Esophagus squamous epithelium (tissue), 5 donors: ENCODE measurements around the gene RPL26. TPM values are rescaled to one million over a fixed set of nuclear protein-coding genes. Genes with fewer than 3 reads are reported as not detected.
A peak's percentile ranks its signal among the peaks of the same experiment; 100 is the strongest.

Source experiments
- DNase-seq: peaks from one replicate; lab custom pipeline; 2025; lab: John Stamatoyannopoulos, UW
- H3K27ac ChIP-seq, 4 donors: fragments of 200-600 bp; sonication (generic); one replicate each; pipeline ENCODE4 v1.5.1; 2016 to 2019; ENCODE audit warnings: mild to moderate bottlenecking in 1 of 4
- H3K27me3 ChIP-seq, 4 donors: fragments of 200-600 bp; sonication (generic); 1 replicate in 3 of 4; 2 replicates in 1 of 4; pipeline versions ENCODE4 v1.5.1 to v1.6.0; 2017 to 2021; ENCODE audit warnings: antibody characterized with exemption in 1 of 4
- H3K36me3 ChIP-seq, 3 donors: fragments of 200-600 bp; sonication (generic); one replicate each; pipeline ENCODE4 v1.5.1; 2016 to 2019
- H3K4me1 ChIP-seq, 3 donors: fragments of 200-600 bp; sonication (generic); one replicate each; pipeline ENCODE4 v1.5.1; 2017 to 2019
- H3K4me3 ChIP-seq, 4 donors: fragments of 200-600 bp; sonication (generic); 1 replicate in 3 of 4; 2 replicates in 1 of 4; pipeline ENCODE4 v1.5.1; 2016 to 2019; ENCODE audit warnings: mild to moderate bottlenecking in 2 of 4, moderate library complexity in 1 of 4
- H3K9me3 ChIP-seq, 3 donors: fragments of 200-600 bp; sonication (generic); one replicate each; pipeline ENCODE4 v1.5.1; 2016 to 2019
- CTCF ChIP-seq, 6 experiments: fragments of 450-650 bp in 4 of 6; fragments of 200-600 bp in 2 of 6; sonication (generic) in 2 of 6; IDR thresholded peaks; one replicate each; pipeline ENCODE4 v1.5.1; 2016 to 2019; ENCODE audit warnings: antibody characterized with exemption in 6 of 6, mild to moderate bottlenecking in 4 of 6, moderate library complexity in 4 of 6
- POLR2A ChIP-seq, 4 donors: fragments of 450-650 bp; IDR thresholded peaks; one replicate each; pipeline ENCODE4 v1.6.1; 2017; ENCODE audit warnings: antibody characterized with exemption in 4 of 4, mild to moderate bottlenecking in 4 of 4, moderate library complexity in 3 of 4
- WGBS, 2 donors: methylation state at CpG; one replicate each; pipeline ENCODE4 v1.1.5; 2018; 5-methylcytosine and 5-hydroxymethylcytosine counted together
- intact Hi-C: fragments of 100-400 bp; cut with DNase I; formaldehyde crosslinking; loops from one replicate; pipeline ENCODE4 v1.15.0; 2022
- total RNA-seq, 4 donors: library from RNA; depleted of rRNA; stranded (reverse); fragments of >200 nt; gene quantifications; one replicate each; pipeline ENCODE4 v1.1.0, GENCODE V29; 2016
- donor health status: DM: yes; HTN: yes; CAD: no.

RPL26 gene
- total RNA-seq, 4 donors from 2014 or later = 3,032 to 5,420 (median 3,306) TPM

GRCh38 chr17:8391711-8392110, 8.7 kb upstream of the RPL26 start:
- 23 to 37% methylated on average over 4 to 8 of the region's 9 CpGs for WGBS, 2 donors
- intact Hi-C loops = loop anchor here (10.0 kb wide), 1 partner anchor 353 kb away; the partner anchor contains the start of gene CCDC42
- no peaks in the 10 kb centered on the region for H3K36me3 ChIP-seq

GRCh38 chr17:8387914-8388651, 5.1 kb upstream of the RPL26 start:
- no peaks in the 10 kb centered on the region for H3K36me3 ChIP-seq
- peak overlapping the region in 3 of 4 donors; percentile 29 to 67 (median 61) for H3K27ac ChIP-seq
- H3K4me1 ChIP-seq = peaks cover 8 to 54% (median 9%) of the 10 kb centered on the region in 3 donors
- no peak for TF ChIP-seq CTCF (IDR thresholded peaks at IDR 0.05)
- TF ChIP-seq POLR2A (IDR thresholded peaks at IDR 0.05) = no peak
- intact Hi-C loops = no loop called here
- no peak for DNase-seq
- WGBS, 2 donors = 77 to 82% methylated on average over 7 of the region's 7 CpGs
- H3K27me3 ChIP-seq = peaks cover 0 to 9% (median 0%) of the 10 kb centered on the region in 4 donors
- H3K9me3 ChIP-seq = no peaks in the 10 kb centered on the region
- no peak overlapping the region for H3K4me3 ChIP-seq

More at GRCh38 chr17:8391711-8392110, 8.7 kb upstream of the RPL26 start:
- Histone ChIP-seq H3K4me3 (peak overlapping the region in 1 of 4 donors; percentile 21), H3K27me3 (peaks cover 0 to 41% (median 0%) of the 10 kb centered on the region in 4 donors), H3K27ac (peak overlapping the region; percentile 16 to 79 (median 62)), H3K9me3 (no peaks in the 10 kb centered on the region), H3K4me1 (peaks cover 0 to 51% (median 8%) of the 10 kb centered on the region in 3 donors)
- TF ChIP-seq CTCF (IDR thresholded peaks at IDR 0.05) (no peak), POLR2A (IDR thresholded peaks at IDR 0.05) (no peak)
- DNase-seq = no peak

GRCh38 chr17:8386841-8387240, 3.8 kb upstream of the RPL26 start:
- no peaks in the 10 kb centered on the region for H3K9me3 ChIP-seq
- peak overlapping the region in 2 of 4 donors; percentile 61 to 67 for H3K27ac ChIP-seq
- peaks cover 12 to 47% (median 14%) of the 10 kb centered on the region in 3 donors for H3K4me1 ChIP-seq
- no peak for TF ChIP-seq CTCF (IDR thresholded peaks at IDR 0.05)
- no peak for TF ChIP-seq POLR2A (IDR thresholded peaks at IDR 0.05)
- no peak for DNase-seq
- H3K36me3 ChIP-seq = no peaks in the 10 kb centered on the region
- H3K4me3 ChIP-seq = no peak overlapping the region
- WGBS, 2 donors = 69 to 74% methylated on average over 4 to 5 of the region's 6 CpGs
- H3K27me3 ChIP-seq = no peaks in the 10 kb centered on the region
- intact Hi-C loops = no loop called here

GRCh38 chr17:8384801-8385378, 1.9 kb upstream of the RPL26 start:
- H3K36me3 ChIP-seq = peaks cover 4 to 19% (median 17%) of the 10 kb centered on the region in 3 donors
- TF ChIP-seq POLR2A (IDR thresholded peaks at IDR 0.05) (no peak), CTCF (IDR thresholded peaks at IDR 0.05) (no peak)
- peaks cover 22 to 56% (median 31%) of the 10 kb centered on the region in 3 donors for H3K4me1 ChIP-seq
- H3K27ac ChIP-seq = peak overlapping the region; percentile 80 to 97 (median 96)
- 68 to 82% methylated on average over 10 to 11 of the region's 12 CpGs for WGBS, 2 donors
- no peak for DNase-seq
- no peaks in the 10 kb centered on the region for H3K9me3 ChIP-seq
- intact Hi-C loops = no loop called here
- no peaks in the 10 kb centered on the region for H3K27me3 ChIP-seq
- H3K4me3 ChIP-seq = peak overlapping the region in 1 of 4 donors; percentile 84

GRCh38 chr17:8382880-8383142, 182 bp downstream of the RPL26 start:
- 1% methylated on average over 7 to 11 of the region's 15 CpGs for WGBS, 2 donors
- DNase-seq = no peak
- Histone ChIP-seq H3K36me3 (peaks cover 22 to 40% (median 30%) of the 10 kb centered on the region in 3 donors), H3K4me1 (peaks cover 14 to 65% (median 36%) of the 10 kb centered on the region in 3 donors), H3K9me3 (no peaks in the 10 kb centered on the region), H3K27me3 (no peaks in the 10 kb centered on the region), H3K4me3 (peak overlapping the region; percentile 45 to 97 (median 82)), H3K27ac (peak overlapping the region; percentile 80 to 97 (median 96))
- intact Hi-C loops = no loop called here
- TF ChIP-seq POLR2A (IDR thresholded peaks at IDR 0.05) = no peak
- no peak for TF ChIP-seq CTCF (IDR thresholded peaks at IDR 0.05)
